Stimulated activated CD4-positive, alpha-beta T cell treated with anti-CD3 and anti-CD28 coated beads, Interleukin-4, amount 100 ng/mL, for 1 hour (primary cell): ENCODE results near the gene BMPR1A.

Experiments
- DNase-seq: peaks from one replicate; pipeline ENCODE4 v3.0.0-alpha.2; 2020

Gene BMPR1A

GRCh38 chr10:86756511-86757112 is at the start of gene BMPR1A:
Gene BMPR1A, plus strand, starts transcription at chr10:86756619. Its CDS starts 119,400 bp downstream, at chr10:86876019.
- no peak for DNase-seq

- DNase-seq, result no peak
These were observed 49.4 kb upstream of the BMPR1A start for GRCh38 chr10:86706977-86707376.

- DNase-seq, result no peak
These were observed 48.9 kb upstream of the BMPR1A start for GRCh38 chr10:86707505-86707904.

- DNase-seq, result no peak
These were observed 48.2 kb upstream of the BMPR1A start for GRCh38 chr10:86708068-86708782.

- DNase-seq, result no peak
These were observed 47.5 kb upstream of the BMPR1A start for GRCh38 chr10:86708783-86709380.

GRCh38 chr10:86709396-86710185 is 46.8 kb upstream of the BMPR1A start:
- no peak for DNase-seq

GRCh38 chr10:86710987-86711512 is 45.4 kb upstream of the BMPR1A start:
- peak; percentile 83 for DNase-seq

- DNase-seq, result peak; percentile 62
These were observed 44.7 kb upstream of the BMPR1A start for GRCh38 chr10:86711513-86712316.

GRCh38 chr10:86712317-86712707 is 44.1 kb upstream of the BMPR1A start:
- no peak for DNase-seq

GRCh38 chr10:86715156-86715795 is 41.1 kb upstream of the BMPR1A start:
- no peak for DNase-seq

GRCh38 chr10:86715836-86716235 is 40.6 kb upstream of the BMPR1A start:
- no peak for DNase-seq

- DNase-seq, result no peak
These were observed 40.0 kb upstream of the BMPR1A start for GRCh38 chr10:86716466-86716865.

- DNase-seq, result no peak
These were observed 37.9 kb upstream of the BMPR1A start for GRCh38 chr10:86718556-86718955.

- DNase-seq, result no peak
These were observed 35.2 kb upstream of the BMPR1A start for GRCh38 chr10:86721232-86721631.

GRCh38 chr10:86723009-86723408 is 33.4 kb upstream of the BMPR1A start:
- DNase-seq, result no peak

- no peak for DNase-seq
These were observed 32.0 kb upstream of the BMPR1A start for GRCh38 chr10:86724445-86724844.

- no peak for DNase-seq
These were observed 30.3 kb upstream of the BMPR1A start for GRCh38 chr10:86725980-86726676.

GRCh38 chr10:86726677-86726999 is 29.8 kb upstream of the BMPR1A start:
- DNase-seq, result no peak

GRCh38 chr10:86727470-86727869 is 28.9 kb upstream of the BMPR1A start:
- DNase-seq, result no peak

- no peak for DNase-seq
These were observed 28.4 kb upstream of the BMPR1A start for GRCh38 chr10:86728056-86728455.

- no peak for DNase-seq
These were observed 26.7 kb upstream of the BMPR1A start for GRCh38 chr10:86729677-86730076.
